Left forelimb (tissue), 1 donor: Measurements from ENCODE around the gene CYB5A.

Experiments used
- DNase-seq: peaks from one replicate; pipeline ENCODE4 v3.0.0-alpha.2; 2018; ENCODE audit warnings: low spot score

CYB5A gene

DNA sequence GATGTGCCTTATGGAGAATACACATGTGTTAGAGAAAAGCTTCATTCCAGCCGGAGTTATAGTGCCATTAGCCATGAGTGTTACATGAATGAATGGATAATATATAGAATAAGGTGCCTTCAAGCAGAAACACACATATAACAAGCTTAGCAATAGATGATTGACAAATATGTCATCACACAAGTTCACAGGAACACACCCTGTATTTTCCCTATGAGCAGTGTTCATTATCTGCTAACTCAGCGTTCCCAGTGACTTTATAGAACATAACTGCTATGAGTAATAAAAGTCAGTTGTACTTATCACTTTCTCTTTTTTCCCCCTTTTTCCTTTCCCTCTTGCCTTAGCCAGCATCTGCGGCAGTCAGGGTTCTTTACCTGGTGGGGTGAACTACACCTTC is 78.3 kb downstream of the CYB5A start:
- no peak for DNase-seq

DNA sequence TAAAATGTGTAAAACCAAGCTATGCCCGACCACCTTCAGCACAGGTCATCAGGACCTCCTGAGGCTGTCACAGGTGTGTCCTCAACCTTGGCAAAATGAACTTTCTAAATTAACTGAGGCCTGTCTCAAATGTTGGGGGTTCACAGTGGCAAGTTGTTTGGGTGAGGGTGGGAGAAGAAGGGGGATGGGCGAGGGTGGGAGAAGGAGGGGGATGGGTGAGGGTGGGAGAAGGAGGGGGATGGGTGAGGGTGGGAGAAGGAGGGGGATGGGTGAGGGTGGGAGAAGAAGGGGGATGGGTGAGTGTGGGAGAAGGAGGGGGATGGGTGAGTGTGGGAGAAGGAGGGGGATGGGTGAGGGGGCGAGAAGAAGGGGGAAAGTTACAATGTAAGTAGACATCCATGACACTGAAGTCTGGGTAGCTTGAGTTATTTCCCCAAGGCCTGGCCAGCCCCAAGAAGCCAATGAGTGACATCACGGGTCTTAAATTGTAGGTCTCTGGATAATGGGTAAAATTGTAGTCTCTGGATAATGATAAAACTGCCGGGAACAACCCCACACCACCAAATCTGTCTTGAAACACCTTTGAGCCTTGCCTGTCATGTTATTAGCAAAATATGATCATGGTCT is 87.1 kb downstream of the CYB5A start:
- no peak for DNase-seq

DNA sequence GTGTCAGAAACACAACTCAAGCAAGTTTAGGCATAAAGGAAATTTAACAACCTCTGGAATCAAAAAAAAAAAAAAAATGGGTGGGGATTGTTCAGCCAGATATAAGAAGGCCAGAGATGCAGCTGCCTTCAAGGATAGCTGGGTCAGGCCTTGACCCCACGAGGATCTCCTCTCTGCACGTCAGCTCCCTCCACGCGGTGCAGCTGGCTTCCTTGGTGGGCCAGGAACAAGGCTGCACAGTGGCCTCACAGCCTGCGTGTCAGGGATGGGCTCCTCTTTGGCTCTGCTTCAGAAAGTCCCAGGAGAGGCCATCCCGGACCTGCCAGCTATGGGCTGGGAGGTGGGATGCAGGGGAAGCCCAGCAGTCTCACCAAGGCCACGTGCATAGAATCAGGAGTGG is 88.0 kb downstream of the CYB5A start:
- no peak for DNase-seq
